GM23338 (cell line): ENCODE results near the gene FAF1. TPM values are rescaled to one million over a fixed set of nuclear protein-coding genes. Genes with fewer than 3 reads are reported as not detected.

Experiments used
- ATAC-seq: fragments of 200-7000 bp; cut with Tn5 transposase; 3 replicates; pipeline ENCODE4 v1.9.1; 2020
- DNase-seq: peaks from one replicate; pipeline ENCODE4 v3.0.0-alpha.2; 2015; ENCODE audit warnings: low spot score
- H2AFZ ChIP-seq: fragments of 200-600 bp; sonication (generic); 2 replicates; pipeline ENCODE4 v1.8.0; 2016; ENCODE audit warnings: antibody characterized with exemption, mild to moderate bottlenecking, moderate library complexity
- H3F3A ChIP-seq: fragments of 200-600 bp; sonication (generic); replicated peaks from 2 replicates; pipeline ENCODE4 v1.8.0; 2017; ENCODE audit warnings: antibody characterized with exemption, mixed run types, low read depth
- H3K27ac ChIP-seq: fragments of 200-600 bp; sonication (generic); 2 replicates; pipeline ENCODE4 v1.6.1; 2016; ENCODE audit warnings: low read depth
- H3K27me3 ChIP-seq: fragments of 200-600 bp; sonication (generic); 2 replicates; pipeline ENCODE4 v1.8.0; 2016; ENCODE audit warnings: mild to moderate bottlenecking, mixed run types, moderate library complexity; ENCODE audit not compliant: insufficient read depth
- H3K36me3 ChIP-seq: fragments of 200-600 bp; sonication (generic); 2 replicates; pipeline ENCODE4 v1.8.0; 2016; ENCODE audit warnings: mild to moderate bottlenecking; ENCODE audit not compliant: insufficient read depth
- H3K4me1 ChIP-seq: fragments of 200-600 bp; sonication (generic); 2 replicates; pipeline ENCODE4 v1.8.0; 2016; ENCODE audit warnings: mild to moderate bottlenecking, moderate library complexity; ENCODE audit not compliant: insufficient read depth
- H3K4me2 ChIP-seq: fragments of 200-600 bp; sonication (generic); 2 replicates; pipeline ENCODE4 v1.7.1; 2017; ENCODE audit warnings: mixed run types
- H3K4me3 ChIP-seq: fragments of 200-600 bp; sonication (generic); 2 replicates; pipeline ENCODE4 v1.6.1; 2016; ENCODE audit warnings: mixed run types
- H3K79me2 ChIP-seq: fragments of 200-600 bp; sonication (generic); replicated peaks from 2 replicates; pipeline ENCODE4 v1.8.0; 2017; ENCODE audit warnings: mild to moderate bottlenecking; ENCODE audit not compliant: insufficient read depth
- H3K9me2 ChIP-seq: fragments of 200-600 bp; sonication (generic); 2 replicates; pipeline ENCODE4 v1.8.0; 2017; ENCODE audit not compliant: insufficient read depth
- H4K20me1 ChIP-seq: fragments of 200-600 bp; sonication (generic); replicated peaks from 2 replicates; pipeline ENCODE4 v1.8.0; 2017; ENCODE audit warnings: mild to moderate bottlenecking; ENCODE audit not compliant: insufficient read depth
- H3K27ac Mint-ChIP-seq: 2 replicates; pipeline ENCODE4 v1.8.0; 2020; ENCODE audit warnings: inconsistent platforms, mild to moderate bottlenecking, moderate library complexity, mixed read lengths
- H3K27me3 Mint-ChIP-seq: 3 replicates; pipeline ENCODE4 v1.8.0; 2022; ENCODE audit warnings: low read depth, mild to moderate bottlenecking, moderate library complexity, mixed read lengths, inconsistent platforms; ENCODE audit not compliant: insufficient read depth, poor library complexity
- H3K36me3 Mint-ChIP-seq: 3 replicates; pipeline ENCODE4 v1.8.0; 2021; ENCODE audit warnings: low read depth, mild to moderate bottlenecking, inconsistent platforms, moderate library complexity, mixed read lengths
- H3K4me1 Mint-ChIP-seq: 3 replicates; pipeline ENCODE4 v1.8.0; 2020; ENCODE audit warnings: mild to moderate bottlenecking, inconsistent platforms, mixed read lengths
- H3K4me3 Mint-ChIP-seq: 3 replicates; pipeline ENCODE4 v1.8.0; 2021; ENCODE audit warnings: moderate library complexity, mild to moderate bottlenecking, inconsistent platforms, mixed read lengths
- H3K9me3 Mint-ChIP-seq: 3 replicates; pipeline ENCODE4 v1.8.0; 2020; ENCODE audit warnings: moderate library complexity, mild to moderate bottlenecking, inconsistent platforms, mixed read lengths
- CREB1 ChIP-seq: fragments of 250-450 bp; sonication (Bioruptor Pico); IDR thresholded peaks from 2 replicates; pipeline ENCODE4 v1.5.0; 2020; ENCODE audit warnings: low read depth, mild to moderate bottlenecking, moderate library complexity
- CTCF ChIP-seq, 2 experiments: fragments of 200-600 bp in 1 of 2; sonication (generic) in 1 of 2; conservative IDR thresholded peaks; 2 replicates each; pipeline versions ENCODE4 v1.5.1 to v1.6.1; 2016 to 2017; ENCODE audit warnings: antibody characterized with exemption in 2 of 2, low read depth in 2 of 2, mild to moderate bottlenecking in 2 of 2, moderate library complexity in 1 of 2
- EZH2 ChIP-seq: fragments of 200-600 bp; sonication (generic); IDR thresholded peaks from one replicate; pipeline ENCODE4 v1.8.0; 2017; ENCODE audit warnings: antibody characterized with exemption, mild to moderate bottlenecking, low read depth; ENCODE audit not compliant: unreplicated experiment
- JUNB ChIP-seq: IDR thresholded peaks from one replicate; pipeline ENCODE4 v1.6.1; 2016; ENCODE audit warnings: antibody characterized with exemption; ENCODE audit not compliant: unreplicated experiment
- POLR2AphosphoS5 ChIP-seq: IDR thresholded peaks from 2 replicates; pipeline ENCODE4 v1.6.1; 2016; ENCODE audit warnings: antibody characterized with exemption, low read depth
- STAT1 ChIP-seq: IDR thresholded peaks from one replicate; pipeline ENCODE4 v1.6.1; 2016; ENCODE audit warnings: antibody characterized with exemption; ENCODE audit not compliant: unreplicated experiment
- ZNF114 ChIP-seq: fragments of 250-450 bp; sonication (Bioruptor Pico); IDR thresholded peaks from 2 replicates; pipeline ENCODE4 v1.5.0; 2020; ENCODE audit warnings: mild to moderate bottlenecking, moderate library complexity
- ZNF331 ChIP-seq: fragments of 250-450 bp; sonication (Bioruptor Pico); IDR thresholded peaks from 2 replicates; pipeline ENCODE4 v1.5.0; 2020; ENCODE audit warnings: low read depth, mild to moderate bottlenecking, moderate library complexity
- ZNF462 ChIP-seq: fragments of 250-450 bp; sonication (Bioruptor Pico); IDR thresholded peaks from 2 replicates; pipeline ENCODE4 v1.5.0; 2020; ENCODE audit warnings: mild to moderate bottlenecking, moderate library complexity
- polyA plus RNA-seq: library from polyadenylated mRNA; unstranded; fragments of >200 nt; fragmentation: Nextera tagmentation; extraction: Ambion mirVana; gene quantifications from 2 replicates; pipeline ENCODE4 v1.2.1, GENCODE V29; 2016
- total RNA-seq: library from RNA; depleted of rRNA; stranded (reverse); fragments of >200 nt; shearing (Covaris generic); gene quantifications from 2 replicates; pipeline ENCODE4 v1.2.3, GENCODE V29; 2014
- TF ChIP-seq, protein P1 (sequence below): IDR thresholded peaks from 2 replicates; pipeline ENCODE4 v1.6.1; 2016; ENCODE audit warnings: antibody characterized with exemption
- TF ChIP-seq, protein P2 (sequence below): IDR thresholded peaks from one replicate; pipeline ENCODE4 v1.6.1; 2018; ENCODE audit warnings: antibody characterized with exemption; ENCODE audit not compliant: unreplicated experiment

Gene FAF1
- total and polyA plus RNA-seq, 2 experiments from 2014 or later, result 24.1 to 53.2 TPM

DNA sequence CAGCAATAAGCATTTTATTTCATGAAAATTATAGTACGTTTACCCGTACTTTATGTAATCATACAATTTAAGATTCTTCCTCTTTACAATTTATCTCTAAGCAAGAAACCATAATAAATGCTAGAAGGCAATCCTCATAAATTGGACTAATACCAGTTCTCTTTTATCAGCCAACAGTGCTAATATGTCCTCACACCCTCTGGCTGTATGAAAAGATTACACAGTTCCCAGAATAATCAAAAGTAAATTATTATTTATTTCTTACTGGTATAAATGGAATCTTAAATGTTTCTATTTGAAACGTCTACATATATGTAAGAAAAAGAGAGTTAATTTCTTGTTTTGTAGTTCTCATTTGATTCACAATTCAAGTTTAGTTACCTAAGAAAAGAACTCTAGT is 6.9 kb upstream of the FAF1 start (continued):
- TF ChIP-seq CREB1 (no peak), EZH2 (no peak), CTCF (conservative IDR thresholded peaks at IDR 0.05; ENCODE audit: low read depth in 2 of 2) (no peak)

GRCh38 chr1:50964863-50965262 is 4.8 kb upstream of the FAF1 start:
- no peak overlapping the region for H3K4me3 Mint-ChIP-seq
- Histone ChIP-seq H3K36me3 (no peaks in the 10 kb centered on the region), H3K4me1 (peaks cover 2% of the 10 kb centered on the region; the same call in 1 of the 2 replicates), H4K20me1 (peaks cover 4% of the 10 kb centered on the region; the same call in 1 of the 2 replicates), H3F3A (peaks cover 21% of the 10 kb centered on the region), H3K9me2 (no peaks in the 10 kb centered on the region), H3K79me2 (no peaks in the 10 kb centered on the region), H2AFZ (no peak overlapping the region), H3K27me3 (peaks cover 60% of the 10 kb centered on the region), H3K27ac (no peak overlapping the region), H3K4me3 (no peak overlapping the region), H3K4me2 (no peak overlapping the region)
- H3K27ac Mint-ChIP-seq, result no peak overlapping the region
- no peak for ATAC-seq
- peaks cover 45% of the 10 kb centered on the region for H3K27me3 Mint-ChIP-seq
- H3K9me3 Mint-ChIP-seq, result no peaks in the 10 kb centered on the region
- DNase-seq, result no peak
- peaks cover 13% of the 10 kb centered on the region for H3K4me1 Mint-ChIP-seq
- no peaks in the 10 kb centered on the region for H3K36me3 Mint-ChIP-seq
- TF ChIP-seq STAT1 (no peak), JUNB (no peak), POLR2AphosphoS5 (no peak), ZNF114 (no peak), CTCF (conservative IDR thresholded peaks at IDR 0.05; ENCODE audit: low read depth in 2 of 2) (no peak), EZH2 (no peak), ZNF462 (CRISPR knock-in tag) (no peak), ZNF331 (CRISPR knock-in tag) (no peak)
- TF ChIP-seq, protein P1, sequence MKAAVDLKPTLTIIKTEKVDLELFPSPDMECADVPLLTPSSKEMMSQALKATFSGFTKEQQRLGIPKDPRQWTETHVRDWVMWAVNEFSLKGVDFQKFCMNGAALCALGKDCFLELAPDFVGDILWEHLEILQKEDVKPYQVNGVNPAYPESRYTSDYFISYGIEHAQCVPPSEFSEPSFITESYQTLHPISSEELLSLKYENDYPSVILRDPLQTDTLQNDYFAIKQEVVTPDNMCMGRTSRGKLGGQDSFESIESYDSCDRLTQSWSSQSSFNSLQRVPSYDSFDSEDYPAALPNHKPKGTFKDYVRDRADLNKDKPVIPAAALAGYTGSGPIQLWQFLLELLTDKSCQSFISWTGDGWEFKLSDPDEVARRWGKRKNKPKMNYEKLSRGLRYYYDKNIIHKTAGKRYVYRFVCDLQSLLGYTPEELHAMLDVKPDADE, result no peak
- TF ChIP-seq, protein P2, sequence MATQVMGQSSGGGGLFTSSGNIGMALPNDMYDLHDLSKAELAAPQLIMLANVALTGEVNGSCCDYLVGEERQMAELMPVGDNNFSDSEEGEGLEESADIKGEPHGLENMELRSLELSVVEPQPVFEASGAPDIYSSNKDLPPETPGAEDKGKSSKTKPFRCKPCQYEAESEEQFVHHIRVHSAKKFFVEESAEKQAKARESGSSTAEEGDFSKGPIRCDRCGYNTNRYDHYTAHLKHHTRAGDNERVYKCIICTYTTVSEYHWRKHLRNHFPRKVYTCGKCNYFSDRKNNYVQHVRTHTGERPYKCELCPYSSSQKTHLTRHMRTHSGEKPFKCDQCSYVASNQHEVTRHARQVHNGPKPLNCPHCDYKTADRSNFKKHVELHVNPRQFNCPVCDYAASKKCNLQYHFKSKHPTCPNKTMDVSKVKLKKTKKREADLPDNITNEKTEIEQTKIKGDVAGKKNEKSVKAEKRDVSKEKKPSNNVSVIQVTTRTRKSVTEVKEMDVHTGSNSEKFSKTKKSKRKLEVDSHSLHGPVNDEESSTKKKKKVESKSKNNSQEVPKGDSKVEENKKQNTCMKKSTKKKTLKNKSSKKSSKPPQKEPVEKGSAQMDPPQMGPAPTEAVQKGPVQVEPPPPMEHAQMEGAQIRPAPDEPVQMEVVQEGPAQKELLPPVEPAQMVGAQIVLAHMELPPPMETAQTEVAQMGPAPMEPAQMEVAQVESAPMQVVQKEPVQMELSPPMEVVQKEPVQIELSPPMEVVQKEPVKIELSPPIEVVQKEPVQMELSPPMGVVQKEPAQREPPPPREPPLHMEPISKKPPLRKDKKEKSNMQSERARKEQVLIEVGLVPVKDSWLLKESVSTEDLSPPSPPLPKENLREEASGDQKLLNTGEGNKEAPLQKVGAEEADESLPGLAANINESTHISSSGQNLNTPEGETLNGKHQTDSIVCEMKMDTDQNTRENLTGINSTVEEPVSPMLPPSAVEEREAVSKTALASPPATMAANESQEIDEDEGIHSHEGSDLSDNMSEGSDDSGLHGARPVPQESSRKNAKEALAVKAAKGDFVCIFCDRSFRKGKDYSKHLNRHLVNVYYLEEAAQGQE, result no peak
